ENCODE results near the gene TNS2. TPM values are rescaled to one million over a fixed set of nuclear protein-coding genes. Genes with fewer than 3 reads are reported as not detected.

The TNS2 gene
- 19.6 and 37.2 TPM in 2 replicates for total RNA-seq (ENCODE audit: low replicate concordance)

GRCh38 chr12:53049571-53050318 lies at the start of gene TNS2:
TSS of gene TNS2 (plus strand) at chr12:53050065. CDS start at chr12:53050186, 121 bp downstream.

GRCh38 chr12:53005986-53006809 lies 43.7 kb upstream of the TNS2 start, which contains the start of gene EIF4B:
TSS of gene EIF4B (plus strand) at chr12:53006456. CDS start at chr12:53006484, 28 bp downstream.

GRCh38 chr12:53079226-53080117 lies 29.6 kb downstream of the TNS2 start, which contains the start of gene SPRYD3:
TSS of gene SPRYD3 (minus strand) at chr12:53079390. CDS start at chr12:53079333, 57 bp downstream.

GRCh38 chr12:53097564-53098353 lies 47.9 kb downstream of the TNS2 start, which contains the start of gene IGFBP6:
TSS of gene IGFBP6 (plus strand) at chr12:53097667. CDS start at chr12:53097718, 51 bp downstream.

GRCh38 chr12:53102883-53103807 lies 53.3 kb downstream of the TNS2 start, which contains the start of gene SOAT2:
TSS of gene SOAT2 (plus strand) at chr12:53103486. CDS start at chr12:53103578, 92 bp downstream.

Other genes with a start within 250 kb of the TNS2 start
- gene KRT4, start 235.9 kb upstream of the TNS2 start, total RNA-seq (ENCODE audit: low replicate concordance), result not detected in 2 replicates
- gene KRT79, start 215.8 kb upstream of the TNS2 start, total RNA-seq (ENCODE audit: low replicate concordance), result not detected in 2 replicates
- gene KRT78, start 201.1 kb upstream of the TNS2 start, total RNA-seq (ENCODE audit: low replicate concordance), result not detected in 2 replicates
- 0.70 and 67.9 TPM in 2 replicates for gene KRT8, start 145.0 kb upstream of the TNS2 start, total RNA-seq (ENCODE audit: low replicate concordance)
- gene KRT18, start 100.9 kb upstream of the TNS2 start, total RNA-seq (ENCODE audit: low replicate concordance), result 6.7 and 426 TPM in 2 replicates
- gene EIF4B, start 43.6 kb upstream of the TNS2 start, total RNA-seq (ENCODE audit: low replicate concordance), result 1,379 and 2,365 TPM in 2 replicates
- 21.0 and 35.6 TPM in 2 replicates for gene SPRYD3, start 29.3 kb downstream of the TNS2 start, total RNA-seq (ENCODE audit: low replicate concordance)
- 364 and 722 TPM in 2 replicates for gene IGFBP6, start 47.6 kb downstream of the TNS2 start, total RNA-seq (ENCODE audit: low replicate concordance)
- not detected in 2 replicates for gene SOAT2, start 53.4 kb downstream of the TNS2 start, total RNA-seq (ENCODE audit: low replicate concordance)
- gene ZNF740, start 130.7 kb downstream of the TNS2 start, total RNA-seq (ENCODE audit: low replicate concordance), result 11.2 and 11.3 TPM in 2 replicates
- gene CSAD, start 130.9 kb downstream of the TNS2 start, total RNA-seq (ENCODE audit: low replicate concordance), result 4.4 and 11.5 TPM in 2 replicates
- 0.15 and 0.47 TPM in 2 replicates for gene ITGB7, start 157.2 kb downstream of the TNS2 start, total RNA-seq (ENCODE audit: low replicate concordance)
- 17.7 and 22.6 TPM in 2 replicates for gene RARG, start 182.1 kb downstream of the TNS2 start, total RNA-seq (ENCODE audit: low replicate concordance)
- gene ESPL1, start 218.2 kb downstream of the TNS2 start, total RNA-seq (ENCODE audit: low replicate concordance), result 0.70 and 1.2 TPM in 2 replicates
- 692 and 1,810 TPM in 2 replicates for gene PFDN5, start 245.5 kb downstream of the TNS2 start, total RNA-seq (ENCODE audit: low replicate concordance)
- 45.7 and 49.9 TPM in 2 replicates for gene MYG1, start 249.6 kb downstream of the TNS2 start, total RNA-seq (ENCODE audit: low replicate concordance)